A204.1 (cell line): Measurements from ENCODE around the gene LDLRAD4.

ENCODE experiments used
- FAIRE-seq: peaks from 2 replicates; lab custom pipeline; 2012; peaks lifted over from hg19 to GRCh38; lab: Jason Lieb, UNC

The LDLRAD4 gene

DNA sequence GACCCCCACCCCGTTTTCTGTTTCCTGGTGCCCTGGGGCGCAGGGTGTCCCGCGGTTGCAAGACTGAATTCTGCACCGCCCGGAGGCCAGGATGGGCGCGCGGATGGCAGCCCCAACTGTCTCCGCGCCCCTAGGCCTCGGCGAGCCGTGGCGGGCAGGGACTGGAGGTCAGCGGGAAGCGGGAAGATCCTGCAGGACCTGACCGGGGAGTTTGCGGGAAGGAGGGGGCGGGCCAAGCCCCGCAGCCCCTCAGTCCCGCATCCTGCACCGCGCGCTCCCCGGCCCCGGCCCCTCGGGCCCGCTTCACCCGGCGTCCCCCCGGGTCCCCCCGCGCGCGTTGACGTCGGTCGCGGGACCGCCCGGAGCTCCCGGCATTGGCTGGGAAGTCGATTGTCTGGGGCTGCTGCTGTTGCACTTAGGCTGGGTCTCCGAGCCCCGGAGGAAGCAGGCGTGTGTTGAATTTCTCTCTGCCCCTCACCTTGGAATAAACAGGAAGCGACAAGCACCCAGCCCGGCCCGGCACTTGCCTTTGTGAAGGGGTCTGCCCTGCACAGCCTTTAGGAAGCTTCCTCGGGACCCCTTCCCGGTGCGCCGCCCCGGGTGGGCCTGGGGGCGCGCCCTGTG is at the start of gene LDLRAD4:
Gene LDLRAD4, plus strand, starts transcription at position 393 of the 624 bp plus-strand sequence.
- FAIRE-seq, result no peak

- FAIRE-seq, result no peak
Observed at GRCh38 chr18:13173578-13174145, 44.9 kb upstream of the LDLRAD4 start.

DNA sequence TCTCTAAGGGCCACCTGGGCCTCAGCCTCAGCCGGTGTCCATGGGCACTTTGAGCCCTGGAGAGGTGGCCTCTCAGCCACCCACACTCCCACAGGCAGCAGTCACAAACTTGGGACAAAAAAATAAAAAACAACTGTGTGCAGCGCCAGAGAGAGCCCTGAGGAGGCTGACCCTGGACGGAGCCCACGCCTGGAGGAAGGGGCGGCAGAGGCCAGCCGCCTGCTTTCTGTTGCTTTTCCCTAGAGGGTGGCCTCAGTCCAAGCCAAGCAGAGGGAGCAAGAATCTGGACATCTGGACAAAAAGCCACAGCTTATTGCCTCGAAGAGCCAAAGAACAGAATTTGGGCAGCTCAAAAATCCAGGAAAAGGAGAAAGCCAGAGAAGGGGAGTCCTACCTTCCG is 43.3 kb upstream of the LDLRAD4 start:
- no peak for FAIRE-seq

GRCh38 chr18:13175754-13176210 is 42.8 kb upstream of the LDLRAD4 start:
- FAIRE-seq, result no peak

DNA sequence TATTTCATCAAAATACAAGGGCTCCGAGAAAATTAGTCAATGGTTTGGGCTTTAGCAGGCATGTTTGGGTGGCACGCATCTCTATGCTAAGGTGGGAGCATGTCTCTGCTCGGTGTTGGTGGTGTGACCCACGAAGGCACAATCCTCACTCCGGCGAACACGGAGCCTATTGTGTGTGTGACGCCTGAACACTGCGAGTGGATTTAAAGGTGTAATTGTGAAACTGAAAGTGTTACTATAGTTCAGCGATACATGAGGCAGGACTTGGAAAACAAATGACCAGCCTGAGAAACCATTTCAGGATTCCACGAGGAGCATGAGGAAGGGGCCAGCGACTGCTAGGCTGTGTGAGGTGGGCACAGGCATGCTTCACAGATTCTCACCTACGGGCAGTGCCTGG is 41.7 kb upstream of the LDLRAD4 start:
- no peak for FAIRE-seq

DNA sequence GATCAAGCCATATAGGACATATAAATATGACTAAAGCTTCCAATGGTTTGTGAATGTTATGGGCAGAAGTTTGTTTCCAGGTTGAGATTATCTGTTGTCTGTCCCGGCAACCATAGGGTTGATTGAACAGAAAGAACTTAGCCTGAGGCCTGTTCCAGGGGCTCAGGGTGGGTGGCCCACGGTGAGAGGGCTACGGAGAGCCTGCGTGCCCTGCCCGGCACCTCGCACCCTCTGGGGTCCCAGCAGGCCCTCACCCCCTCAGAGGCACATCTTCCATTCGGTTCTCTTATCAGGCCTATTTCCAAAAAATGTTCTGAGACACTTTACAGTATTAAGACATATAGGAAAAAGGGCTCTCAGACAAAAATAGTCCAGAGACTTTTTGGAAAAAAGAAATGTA is 40.4 kb upstream of the LDLRAD4 start:
- FAIRE-seq, result no peak

- FAIRE-seq, result no peak
Observed at GRCh38 chr18:13178976-13179375, 39.6 kb upstream of the LDLRAD4 start.

GRCh38 chr18:13179566-13180113 is 38.9 kb upstream of the LDLRAD4 start:
- no peak for FAIRE-seq

DNA sequence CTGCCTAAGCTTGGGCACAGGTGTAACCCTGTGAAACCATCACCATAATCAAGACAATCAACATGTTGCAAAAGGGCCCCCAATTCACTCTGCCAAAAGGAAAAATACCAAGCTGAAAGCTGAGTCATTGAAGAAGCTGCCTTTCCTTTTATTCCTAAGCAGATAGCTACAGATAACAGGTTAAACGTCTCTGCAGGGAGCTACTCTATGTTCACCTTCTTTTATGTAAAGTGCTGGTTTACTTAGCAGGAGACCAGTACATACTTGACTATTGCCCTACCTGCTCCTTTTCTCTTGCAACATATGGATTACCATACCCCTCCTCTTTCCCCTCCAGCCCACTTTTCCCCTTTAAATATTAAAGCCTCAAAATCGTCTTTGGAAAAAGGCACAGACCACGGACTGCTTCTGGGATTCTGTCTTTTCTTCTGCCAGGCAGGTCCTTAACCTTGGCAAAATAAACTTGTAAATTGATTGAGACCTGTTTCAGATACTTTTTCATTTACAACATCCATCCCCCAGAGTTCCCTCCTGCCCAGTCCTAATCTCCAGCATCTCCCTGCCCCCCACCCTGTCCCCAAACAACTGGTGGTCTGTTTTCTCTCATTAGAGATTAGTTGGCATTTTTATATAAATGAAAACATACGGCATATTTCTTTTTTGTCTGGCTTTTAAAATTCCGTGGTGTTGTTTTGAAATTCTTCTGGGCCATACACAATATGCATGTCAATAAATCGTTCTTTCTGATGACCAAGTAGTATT is 37.8 kb upstream of the LDLRAD4 start:
- no peak for FAIRE-seq

DNA sequence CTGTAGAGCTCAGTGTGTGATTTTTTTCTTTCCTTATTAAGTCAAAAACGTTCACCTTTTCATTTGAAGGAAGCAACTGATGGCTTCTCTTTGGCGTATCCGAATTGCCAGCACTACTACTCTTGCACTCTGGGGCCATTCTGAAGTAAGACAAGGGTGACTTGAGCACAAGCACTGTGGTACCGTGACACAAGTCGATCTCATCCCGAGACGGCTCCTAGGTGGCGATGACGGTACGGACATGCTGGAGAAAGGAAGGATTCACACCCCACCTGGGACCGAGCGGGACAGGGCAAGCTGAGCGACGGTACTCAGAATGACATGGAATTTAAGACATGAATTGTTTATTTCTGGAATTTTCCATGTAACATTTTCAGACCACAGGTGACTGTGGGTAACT is 36.8 kb upstream of the LDLRAD4 start:
- no peak for FAIRE-seq

- FAIRE-seq, result no peak
Observed at GRCh38 chr18:13183359-13183758, 35.2 kb upstream of the LDLRAD4 start.

DNA sequence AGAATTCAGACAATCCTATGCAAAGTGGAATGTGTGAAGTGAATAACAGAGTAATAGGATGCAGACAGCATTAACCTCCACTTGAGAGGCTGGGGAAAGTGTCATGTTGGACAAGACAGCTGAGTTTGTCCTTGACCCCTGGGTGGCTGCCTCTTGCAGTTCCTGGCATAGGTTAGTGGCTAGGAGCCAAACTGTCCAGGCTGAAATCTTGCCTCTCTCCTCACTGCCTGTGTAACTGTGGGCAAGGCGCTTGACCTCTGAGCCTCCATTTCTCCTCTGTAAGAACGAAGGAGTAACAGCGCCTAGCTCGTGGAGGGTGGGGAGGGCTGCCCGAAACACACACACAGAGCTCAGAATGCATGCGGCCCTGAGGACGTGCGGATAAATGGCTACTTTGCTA is 34.8 kb upstream of the LDLRAD4 start:
- no peak for FAIRE-seq

GRCh38 chr18:13184396-13184795 is 34.2 kb upstream of the LDLRAD4 start:
- FAIRE-seq, result no peak

DNA sequence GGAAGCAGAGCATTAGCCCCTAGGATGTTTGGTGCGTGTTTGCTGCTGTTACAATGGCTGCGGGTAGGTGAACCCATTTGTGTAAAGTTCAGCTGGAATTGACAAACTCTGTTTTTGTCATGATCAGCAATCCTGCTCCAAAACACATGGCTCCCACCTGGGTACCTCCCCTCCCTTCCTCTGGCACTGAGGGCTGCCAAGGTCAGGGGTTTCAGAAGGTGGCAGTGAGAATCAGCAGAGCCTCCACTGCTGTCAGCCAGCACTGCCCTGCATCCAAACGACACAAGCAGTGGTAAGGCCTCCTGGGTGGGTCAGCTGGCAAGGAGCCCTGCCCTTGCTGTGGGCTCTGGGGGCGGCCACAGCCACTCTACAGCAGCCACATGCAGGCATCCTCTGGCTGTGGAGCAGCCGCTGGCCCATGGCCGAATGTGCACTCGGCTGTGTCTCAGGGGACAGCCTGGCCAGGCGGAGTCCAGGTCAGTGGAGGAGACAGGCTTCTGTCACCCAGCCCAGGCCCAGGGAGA is 32.8 kb upstream of the LDLRAD4 start:
- no peak for FAIRE-seq

DNA sequence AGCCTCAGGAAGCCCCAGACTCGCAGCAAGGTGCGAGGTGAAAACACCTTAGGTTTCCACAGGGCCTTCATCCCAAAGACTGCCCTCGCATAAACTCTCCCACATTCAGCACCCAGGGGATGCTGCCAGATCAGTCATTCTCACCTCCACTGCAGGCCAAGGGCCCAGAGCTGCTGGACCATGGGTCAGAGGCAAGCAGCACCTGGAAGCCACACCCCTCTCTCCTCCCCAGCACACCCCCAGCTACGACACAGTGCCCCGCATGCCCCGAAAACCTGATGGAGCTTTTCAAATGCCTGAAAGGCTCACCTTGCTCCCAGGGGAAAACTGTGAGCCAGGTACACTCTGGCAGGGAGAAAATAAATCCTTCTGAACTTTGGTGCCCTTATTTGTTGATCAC is 31.9 kb upstream of the LDLRAD4 start:
- no peak for FAIRE-seq

DNA sequence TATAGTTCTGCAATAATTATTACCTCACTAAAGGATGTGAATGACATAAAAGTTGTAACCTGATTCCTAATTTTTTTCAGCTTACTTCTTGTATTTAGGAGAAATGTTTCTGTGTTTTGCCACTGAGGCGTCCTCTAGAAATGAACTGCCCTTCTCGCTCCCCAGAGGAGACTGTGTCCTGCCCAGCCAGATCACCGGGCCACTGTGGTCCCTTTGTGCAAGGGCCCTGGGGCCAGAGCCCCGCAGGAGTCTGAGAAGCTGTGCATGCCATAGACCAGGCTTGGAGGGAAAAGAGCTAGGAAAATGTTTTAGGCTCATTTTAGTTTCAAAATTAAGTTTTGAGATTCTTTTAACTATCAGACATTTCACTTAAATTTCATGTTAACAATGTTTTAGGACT is 31.1 kb upstream of the LDLRAD4 start:
- FAIRE-seq, result no peak

DNA sequence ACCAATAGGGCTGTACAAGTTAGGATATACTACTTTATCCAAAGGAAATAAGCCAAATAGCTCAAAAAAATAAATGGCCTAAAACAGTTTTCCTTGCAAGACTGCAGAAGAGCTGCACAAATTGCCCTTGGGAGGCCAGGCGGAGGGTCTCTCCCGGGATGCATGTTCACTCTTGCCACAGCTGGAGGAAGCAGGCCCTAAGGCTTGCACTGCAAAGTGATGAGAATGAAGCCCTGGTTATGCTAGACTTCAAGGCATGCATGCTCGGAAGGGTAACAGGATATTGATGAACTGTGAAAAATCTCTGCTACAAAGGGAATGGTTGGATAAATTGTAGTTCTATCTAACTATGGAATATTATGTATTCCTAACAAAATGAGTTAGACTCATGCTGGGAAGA is 27.5 kb upstream of the LDLRAD4 start:
- no peak for FAIRE-seq

GRCh38 chr18:13191779-13192178 is 26.8 kb upstream of the LDLRAD4 start:
- FAIRE-seq, result no peak

- FAIRE-seq, result no peak
Observed at GRCh38 chr18:13192970-13193369, 25.6 kb upstream of the LDLRAD4 start.

DNA sequence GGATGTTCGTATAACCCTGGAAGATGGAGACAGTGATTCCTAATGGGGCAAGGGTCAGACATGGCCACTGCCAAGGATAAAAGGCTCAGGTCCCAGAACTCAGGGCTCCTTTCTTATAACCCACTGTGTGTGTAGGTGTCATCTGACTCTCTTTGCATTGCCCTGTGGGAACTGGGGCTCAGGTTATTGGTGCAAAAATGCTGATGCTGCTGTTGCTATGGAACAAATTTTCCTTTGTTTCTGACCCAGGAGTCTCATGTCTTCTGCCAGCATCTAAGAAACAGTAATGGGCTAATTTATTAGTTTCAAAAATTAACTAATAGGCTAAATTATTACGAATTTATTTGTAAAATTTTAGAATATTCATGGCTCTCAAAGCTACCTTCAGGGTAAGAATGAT is 24.3 kb upstream of the LDLRAD4 start:
- FAIRE-seq, result no peak

DNA sequence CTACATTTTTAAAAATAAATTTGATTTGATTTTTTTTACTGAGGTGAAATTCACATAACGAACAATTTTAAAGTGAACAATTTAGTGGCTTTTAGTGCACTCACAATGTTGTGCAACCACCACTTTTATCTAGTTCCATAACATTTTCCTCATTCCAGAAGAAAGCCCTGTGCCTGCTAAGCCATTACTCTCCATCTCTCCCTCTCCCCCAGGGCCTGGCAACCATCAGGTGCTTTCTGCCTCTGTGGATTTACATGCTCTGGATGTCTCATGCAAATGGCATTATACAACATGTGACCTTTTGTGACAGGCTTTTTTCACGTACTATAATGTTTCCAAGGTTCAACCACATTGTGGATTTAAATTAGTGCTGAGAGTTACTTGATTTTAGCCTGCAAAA is 19.9 kb upstream of the LDLRAD4 start:
- FAIRE-seq, result no peak

DNA sequence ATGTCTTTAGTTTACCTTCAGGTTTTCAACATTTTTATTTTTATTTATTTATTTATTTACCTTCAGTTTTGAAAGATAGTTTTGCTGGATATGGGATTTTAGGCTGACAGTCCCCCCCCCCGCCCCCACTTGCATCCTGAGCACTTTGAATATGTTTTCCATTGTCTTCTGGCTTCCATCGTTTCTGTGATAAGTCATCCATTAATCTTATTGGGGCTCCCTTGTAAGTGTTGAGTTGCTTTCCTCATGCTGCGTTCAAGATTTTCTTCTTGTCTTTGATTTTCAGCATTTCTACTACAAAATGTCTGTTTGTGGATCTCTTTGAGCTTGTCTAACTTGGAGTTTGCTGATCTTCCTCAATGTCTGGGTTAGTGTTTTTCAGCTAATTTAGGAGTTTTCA is 19.4 kb upstream of the LDLRAD4 start:
- no peak for FAIRE-seq

- FAIRE-seq, result no peak
Observed at GRCh38 chr18:13201292-13201691, 17.3 kb upstream of the LDLRAD4 start.
